HG02884 (cell line): ENCODE data around the gene DCAF8.

ENCODE experiments used
- ATAC-seq: cut with Tn5 transposase; IDR thresholded peaks from one replicate; pipeline ENCODE4 v1.9.1; 2021; ENCODE audit warnings: mild to moderate bottlenecking, moderate library complexity; ENCODE audit not compliant: unreplicated experiment

Gene DCAF8

DNA sequence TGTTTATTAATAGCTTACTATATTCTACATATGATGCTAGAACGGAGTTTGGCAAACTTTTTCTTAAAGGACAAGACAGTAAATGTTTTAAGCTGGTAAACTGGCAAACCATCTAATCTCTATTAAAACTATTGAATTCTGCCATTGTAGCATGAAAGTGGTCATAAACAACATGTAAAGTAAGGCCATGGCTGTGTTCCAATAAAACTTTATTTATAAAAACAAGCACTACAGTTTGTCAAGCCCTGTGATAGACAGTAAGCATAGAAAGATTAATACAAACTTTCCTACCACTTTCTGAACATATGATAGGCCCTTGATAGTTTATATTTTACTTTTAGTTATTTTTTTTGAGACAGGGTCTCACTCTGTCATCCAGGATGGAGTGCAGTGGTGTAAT is 34.8 kb downstream of the DCAF8 start:
- ATAC-seq = no peak

DNA sequence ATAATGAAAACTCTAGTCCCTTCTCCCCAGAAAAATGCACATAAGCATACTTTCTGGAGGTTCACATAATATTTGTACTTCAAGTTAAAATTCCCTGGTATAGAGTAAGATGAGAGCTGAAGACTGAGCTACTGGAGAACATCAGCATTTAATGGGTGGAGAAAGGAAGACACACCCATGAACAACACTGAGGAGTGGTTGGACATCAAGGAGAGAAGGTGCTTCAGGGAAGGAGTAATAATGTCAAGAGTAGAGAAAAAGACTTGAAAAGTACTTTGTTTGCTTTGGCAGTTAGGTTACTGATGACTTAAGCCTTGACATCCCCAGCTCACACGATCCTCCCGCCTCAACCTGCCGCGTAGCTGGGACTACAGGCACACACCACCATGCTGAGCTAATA is 35.3 kb downstream of the DCAF8 start:
- no peak for ATAC-seq

DNA sequence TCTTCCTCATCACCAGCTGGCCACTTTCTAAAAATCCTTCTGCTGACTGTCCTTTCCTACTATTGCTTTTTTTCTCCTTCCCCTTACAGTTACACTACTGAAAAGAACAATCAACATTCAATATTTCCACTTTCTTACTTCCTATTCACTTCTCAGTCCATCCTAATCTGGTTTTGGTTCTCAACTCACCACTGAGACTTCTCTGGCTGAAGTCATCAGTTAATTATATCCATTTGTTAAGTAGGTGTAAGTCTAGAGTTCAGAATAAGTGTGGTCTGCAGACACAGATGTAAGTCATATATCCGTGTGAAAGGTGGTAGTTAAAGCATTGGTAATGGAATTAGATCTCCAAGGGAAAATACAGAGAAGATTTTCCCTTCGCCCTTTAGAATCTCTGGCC is 35.7 kb downstream of the DCAF8 start:
- ATAC-seq = no peak

DNA sequence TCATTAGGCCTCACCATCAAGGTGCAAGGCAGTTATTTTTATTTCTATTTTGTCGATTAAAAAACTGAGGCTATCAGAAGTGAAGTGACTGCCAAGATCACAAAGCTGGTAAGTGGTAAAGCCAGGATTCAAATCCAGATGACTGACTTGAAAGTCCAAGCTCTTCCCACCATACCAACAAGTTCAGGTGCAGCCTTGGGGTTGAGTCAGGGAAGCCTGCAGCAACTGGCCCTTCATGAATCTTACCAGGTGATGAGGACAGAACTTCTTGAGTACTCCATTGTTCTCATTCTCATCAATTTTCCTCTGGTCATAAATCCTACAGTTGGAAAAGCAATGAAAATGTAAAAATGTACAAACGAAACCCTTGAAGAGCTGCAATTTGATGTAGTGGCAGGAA is 37.0 kb downstream of the DCAF8 start:
- ATAC-seq = no peak

DNA sequence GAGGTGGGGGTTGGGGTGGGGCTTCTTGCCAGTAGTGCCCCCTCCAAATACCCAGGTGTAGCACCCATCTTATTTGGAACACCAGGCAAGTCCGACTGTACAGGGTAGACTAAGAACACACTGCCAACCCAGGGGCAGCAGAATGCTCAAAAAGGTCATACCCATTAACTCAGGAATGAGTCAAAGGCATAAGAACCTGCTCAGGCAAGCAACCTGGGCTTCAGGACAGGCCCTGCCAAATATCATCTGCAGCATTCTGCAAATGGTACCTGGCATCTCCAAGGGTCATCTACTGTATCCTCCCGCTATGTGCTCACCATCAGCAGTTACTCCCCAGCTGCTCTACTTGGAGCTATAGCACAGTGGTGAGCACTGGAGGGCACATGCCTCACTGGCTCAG is 37.7 kb downstream of the DCAF8 start:
- no peak for ATAC-seq

DNA sequence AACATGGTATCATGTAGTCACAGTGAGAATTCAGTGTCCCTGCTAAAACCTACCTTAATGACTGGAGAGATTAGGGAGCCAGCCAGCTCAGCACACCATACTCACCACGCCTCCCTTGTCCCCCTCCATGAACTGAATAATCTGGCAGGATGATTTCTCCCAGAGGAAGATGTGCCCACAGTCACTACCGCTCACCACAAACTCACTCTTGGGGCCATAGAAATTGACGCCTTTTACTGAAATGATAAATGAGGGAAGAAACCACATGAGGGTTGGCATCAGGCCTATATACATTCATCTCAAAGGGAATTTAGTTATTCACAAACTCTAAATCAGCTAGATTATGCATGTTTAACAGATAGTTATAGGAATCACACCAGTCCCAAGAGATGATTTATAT is 39.8 kb downstream of the DCAF8 start:
- ATAC-seq = no peak

DNA sequence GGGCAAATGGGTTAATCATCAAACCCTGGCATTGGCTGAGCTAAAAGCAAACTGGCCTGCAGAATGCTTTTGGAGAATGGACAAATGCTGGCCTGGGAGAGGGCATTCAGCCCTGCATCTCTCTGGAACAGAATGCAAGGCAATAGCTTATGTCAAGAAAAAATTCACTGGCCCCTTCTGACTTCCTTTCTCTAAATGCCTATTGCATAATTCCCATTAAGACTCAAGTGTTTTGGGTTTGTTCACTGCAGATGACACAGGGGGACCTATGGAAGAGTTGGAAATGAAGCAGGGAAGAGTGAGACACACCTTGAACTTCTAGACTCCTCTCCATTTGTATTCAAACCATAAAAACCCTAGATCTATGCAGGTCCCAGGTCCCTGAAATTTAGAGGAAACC is 41.3 kb downstream of the DCAF8 start:
- no peak for ATAC-seq

DNA sequence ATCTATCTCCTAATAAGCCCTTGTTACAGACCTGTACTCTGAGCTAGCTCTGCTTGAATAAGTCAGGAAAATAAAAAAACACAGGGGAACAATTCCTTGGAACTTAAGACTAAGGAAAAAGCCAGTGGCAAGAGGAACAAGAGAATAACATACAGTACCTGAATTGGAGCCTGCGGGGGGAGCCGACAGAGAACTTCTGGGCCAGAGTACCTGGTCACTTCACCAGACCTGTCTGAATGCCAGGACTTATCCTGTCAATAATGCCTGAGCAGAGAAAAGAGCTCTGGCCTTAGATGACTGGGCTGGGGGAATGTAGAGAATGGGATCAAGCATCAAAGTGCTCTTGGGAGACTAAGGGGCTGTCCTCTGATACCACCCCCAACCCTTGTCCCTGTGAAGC is 42.0 kb downstream of the DCAF8 start:
- ATAC-seq = no peak

DNA sequence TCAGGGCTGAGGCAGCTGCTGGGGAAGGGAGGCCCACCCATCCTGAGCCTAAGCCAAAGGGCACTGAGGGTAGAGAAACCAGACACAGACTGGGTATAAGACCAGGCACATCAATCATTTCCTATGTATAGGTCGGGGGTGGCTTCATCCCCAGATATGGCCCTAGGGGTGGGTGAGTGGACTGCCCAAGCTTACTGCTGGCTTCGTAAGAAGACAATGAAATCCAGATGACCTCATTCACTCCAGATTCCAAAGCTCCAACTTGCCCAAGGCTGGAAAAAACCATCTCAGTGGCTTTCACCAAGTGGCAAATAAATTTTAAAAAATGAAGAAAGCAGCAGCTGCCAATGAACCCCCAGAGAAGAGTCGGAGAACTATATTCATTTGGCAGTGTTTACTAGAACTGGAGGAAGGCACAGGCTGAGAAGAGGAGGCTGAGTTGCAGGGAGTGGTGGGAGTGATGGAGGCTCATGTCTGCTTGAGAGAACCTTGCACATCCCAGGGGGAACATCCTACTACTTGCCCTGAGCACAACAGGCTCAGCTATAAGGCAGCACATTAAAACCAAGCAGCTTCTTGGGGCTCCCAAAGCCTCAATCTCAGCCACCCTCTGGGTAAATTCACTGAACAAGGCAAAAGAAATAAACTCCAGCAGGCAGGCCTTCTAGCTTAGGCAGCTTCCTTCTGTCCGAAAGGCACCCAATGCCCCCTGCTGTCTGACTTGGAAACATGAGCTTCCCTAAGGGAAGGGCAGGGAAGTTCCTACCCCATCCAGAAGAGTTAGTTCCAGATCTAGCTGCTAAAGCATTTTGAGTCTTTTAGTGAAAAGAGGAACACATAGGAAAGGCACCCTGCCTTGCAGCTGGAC is 43.1 kb downstream of the DCAF8 start:
- no peak for ATAC-seq

DNA sequence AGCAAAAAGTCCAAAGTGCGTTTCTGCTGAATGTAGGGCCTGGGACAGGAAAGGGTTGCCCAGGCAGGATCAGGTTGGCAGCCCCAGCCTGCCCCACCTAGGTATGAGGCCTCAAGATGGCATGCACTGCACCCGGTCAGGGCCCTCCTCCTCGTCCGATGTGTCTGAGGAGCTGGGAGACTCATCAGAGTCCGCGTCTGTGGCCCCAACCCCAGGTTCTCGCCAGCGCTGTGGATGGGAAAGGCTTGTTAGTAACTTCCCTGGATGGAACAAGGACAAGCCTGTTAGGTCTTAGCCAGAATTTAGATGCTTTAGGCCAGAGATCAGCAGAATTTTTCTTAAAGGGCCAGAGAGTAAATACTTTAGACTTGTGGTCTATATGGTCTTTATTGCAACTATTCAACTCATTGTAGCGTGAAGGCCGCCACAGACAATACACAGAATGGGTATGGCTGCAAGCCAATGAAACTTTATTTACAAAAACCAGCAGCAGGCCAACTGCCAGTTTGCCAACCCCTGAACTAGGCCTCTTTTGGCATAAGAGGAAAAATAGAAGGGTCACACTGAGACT is 44.8 kb downstream of the DCAF8 start:
- no peak for ATAC-seq

DNA sequence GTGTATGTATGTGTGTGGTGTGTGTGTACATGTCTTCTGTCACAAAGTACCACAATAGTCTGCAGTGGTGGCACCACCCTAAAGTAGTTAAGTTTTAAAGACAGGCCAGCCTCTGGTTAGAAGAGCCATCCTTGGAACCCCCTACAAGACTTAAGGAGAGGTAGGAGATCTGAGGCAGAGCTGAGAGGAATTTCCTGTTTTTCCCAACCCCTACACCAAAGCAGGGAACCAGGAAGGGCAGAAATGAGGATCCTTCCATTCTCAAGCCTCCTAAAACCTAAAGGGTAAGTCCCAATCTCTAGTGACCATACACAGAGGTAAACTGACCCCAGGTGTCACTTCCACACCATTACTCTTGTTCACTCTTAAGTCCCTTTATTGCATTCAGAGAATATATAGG is 46.0 kb downstream of the DCAF8 start:
- ATAC-seq = no peak

DNA sequence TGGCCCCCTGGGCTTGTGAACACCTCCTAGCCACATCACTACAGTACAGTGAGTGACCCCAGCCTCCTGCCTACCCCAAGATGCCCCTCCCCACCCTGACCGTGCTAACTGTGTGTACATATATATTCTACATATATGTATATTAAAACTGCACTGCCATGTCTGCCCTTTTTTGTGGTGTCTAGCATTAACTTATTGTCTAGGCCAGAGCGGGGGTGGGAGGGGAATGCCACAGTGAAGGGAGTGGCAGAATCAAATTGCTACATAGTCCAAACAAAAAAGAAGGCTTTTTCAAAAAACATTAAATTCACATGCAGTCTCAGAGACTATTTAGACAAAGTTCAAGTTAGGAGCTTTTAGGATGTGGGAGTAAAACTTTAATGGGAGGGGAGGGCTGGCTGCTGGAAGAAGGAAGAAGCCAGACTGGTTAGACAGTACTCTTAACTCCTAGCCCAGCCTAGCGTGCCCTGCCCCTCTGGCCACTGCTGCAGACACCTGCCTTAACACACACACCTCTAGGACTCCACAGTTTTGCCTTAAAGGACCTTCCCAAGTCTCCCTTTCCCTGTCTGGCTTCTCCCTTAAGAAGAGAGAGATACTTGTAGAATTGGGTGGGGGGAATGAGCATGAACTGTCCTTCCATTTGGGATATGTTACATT is 47.7 kb downstream of the DCAF8 start:
- no peak for ATAC-seq

DNA sequence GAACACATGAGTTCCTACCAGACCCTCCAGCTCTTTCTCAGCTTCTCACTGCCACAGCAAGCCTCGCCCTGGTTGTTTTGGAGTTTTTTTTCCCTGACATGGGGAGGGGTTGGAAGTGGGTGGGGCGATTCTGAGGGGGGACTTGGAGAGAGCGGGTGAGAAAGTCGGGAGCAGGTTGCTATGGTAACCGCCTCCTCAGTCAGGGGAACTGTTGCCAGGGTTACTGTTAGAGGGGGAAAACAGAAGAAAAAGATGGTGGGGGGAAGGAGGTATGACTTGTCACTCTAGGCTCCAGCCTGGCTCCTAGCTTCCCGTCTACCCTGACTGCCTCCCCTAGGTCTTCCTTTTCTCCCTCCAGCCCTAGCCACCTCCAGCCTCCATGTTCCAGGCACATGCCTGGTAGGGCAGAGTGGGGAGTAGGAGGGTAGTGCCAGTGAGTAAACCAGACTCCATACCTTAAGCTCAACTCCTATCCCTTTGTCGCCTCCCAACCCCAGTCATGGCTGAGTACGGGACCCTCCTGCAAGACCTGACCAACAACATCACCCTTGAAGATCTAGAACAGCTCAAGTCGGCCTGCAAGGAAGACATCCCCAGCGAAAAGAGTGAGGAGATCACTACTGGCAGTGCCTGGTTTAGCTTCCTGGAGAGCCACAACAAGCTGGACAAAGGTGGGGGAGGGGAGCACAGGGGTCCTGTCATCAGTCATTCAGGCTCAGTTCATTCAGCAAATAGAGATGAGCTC is 51.1 kb downstream of the DCAF8 start:
- ATAC-seq = no peak

DNA sequence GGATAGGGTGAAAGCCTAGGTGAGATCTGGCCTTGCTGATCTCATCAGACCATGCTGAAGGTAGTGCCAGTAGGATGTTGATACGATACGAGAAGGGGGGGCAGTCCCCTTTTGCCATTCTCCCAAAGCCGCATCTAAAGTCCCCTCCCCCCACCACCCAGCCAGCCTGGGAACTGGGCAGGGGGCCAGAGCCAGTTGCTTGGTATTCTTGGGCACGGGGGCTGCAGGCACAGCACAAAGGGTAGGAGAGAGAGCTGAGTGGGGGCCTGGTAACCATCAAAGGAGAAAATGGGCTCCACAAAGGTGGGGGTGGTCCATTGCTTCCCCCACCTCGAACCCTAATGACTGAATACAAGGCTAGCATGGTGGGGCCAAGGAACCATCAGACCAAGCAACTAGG is 51.8 kb downstream of the DCAF8 start:
- ATAC-seq = no peak

DNA sequence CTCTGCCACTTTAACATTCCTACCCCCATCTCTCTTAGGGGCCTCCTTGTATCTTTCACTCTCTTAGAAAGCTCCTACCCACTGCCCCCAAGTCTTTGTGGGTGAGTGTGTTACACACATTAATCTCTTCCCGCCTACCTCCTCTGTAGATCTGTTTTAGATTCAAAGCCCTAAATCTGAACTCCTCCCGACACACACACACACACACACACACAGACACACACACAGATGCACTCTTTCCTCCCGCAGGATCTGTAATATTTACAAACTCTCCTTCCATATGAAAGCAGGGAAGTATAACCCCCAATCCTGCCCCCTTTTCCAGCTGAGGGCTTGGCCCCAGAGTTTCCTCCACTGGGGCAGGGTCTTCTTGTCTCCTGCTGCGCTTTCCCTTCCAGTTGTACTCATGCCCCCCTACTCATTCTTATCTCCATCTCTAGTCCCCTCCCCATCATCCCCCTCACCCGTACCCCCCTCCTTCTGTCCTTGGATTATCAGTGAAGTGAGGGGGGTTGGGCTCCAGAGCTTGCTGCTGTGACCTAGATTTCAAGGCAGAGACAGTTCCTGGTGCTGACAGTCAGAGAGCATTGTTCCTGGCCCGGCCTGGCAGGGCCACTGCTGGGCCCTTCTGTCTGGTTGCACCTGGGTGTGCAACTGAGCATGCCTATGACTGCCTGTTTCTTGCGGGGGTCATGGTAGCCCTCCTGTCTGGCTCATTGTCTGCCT is 52.9 kb downstream of the DCAF8 start:
- ATAC-seq = no peak

DNA sequence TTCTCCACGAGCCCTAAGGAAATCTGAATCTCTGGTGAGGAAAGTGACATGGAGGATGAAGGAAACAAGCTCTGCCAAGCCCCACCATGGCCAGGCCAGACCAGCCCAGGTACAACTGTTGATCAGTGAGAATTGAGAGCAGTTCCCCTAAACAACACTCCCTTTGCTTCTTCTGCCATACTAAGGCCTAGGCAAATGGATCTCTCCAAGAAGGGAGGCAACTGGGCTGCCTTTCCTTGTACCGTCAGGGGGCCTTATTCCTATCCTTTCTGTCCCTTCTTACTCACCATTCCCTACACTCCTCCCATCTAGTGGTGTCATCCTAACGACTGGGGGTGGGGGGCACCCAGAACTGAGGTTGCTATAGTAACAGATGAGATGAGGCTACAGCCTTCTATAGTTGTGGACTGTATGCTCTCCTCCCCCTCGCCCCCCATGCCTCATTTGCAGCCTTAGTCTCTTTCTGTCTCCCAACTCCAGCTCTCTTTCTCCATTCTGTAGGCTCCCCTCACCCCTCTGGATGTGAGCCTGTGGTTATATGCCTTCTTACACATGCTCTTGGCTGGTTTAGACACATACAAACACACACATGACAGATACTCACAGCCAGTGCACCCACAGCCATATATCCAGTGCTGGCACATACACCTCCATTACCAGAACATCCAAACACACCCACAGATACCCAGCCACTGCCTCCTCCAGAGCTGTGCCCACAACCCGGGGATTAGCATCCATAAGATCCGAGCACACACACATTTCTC is 53.6 kb downstream of the DCAF8 start:
- no peak for ATAC-seq

DNA sequence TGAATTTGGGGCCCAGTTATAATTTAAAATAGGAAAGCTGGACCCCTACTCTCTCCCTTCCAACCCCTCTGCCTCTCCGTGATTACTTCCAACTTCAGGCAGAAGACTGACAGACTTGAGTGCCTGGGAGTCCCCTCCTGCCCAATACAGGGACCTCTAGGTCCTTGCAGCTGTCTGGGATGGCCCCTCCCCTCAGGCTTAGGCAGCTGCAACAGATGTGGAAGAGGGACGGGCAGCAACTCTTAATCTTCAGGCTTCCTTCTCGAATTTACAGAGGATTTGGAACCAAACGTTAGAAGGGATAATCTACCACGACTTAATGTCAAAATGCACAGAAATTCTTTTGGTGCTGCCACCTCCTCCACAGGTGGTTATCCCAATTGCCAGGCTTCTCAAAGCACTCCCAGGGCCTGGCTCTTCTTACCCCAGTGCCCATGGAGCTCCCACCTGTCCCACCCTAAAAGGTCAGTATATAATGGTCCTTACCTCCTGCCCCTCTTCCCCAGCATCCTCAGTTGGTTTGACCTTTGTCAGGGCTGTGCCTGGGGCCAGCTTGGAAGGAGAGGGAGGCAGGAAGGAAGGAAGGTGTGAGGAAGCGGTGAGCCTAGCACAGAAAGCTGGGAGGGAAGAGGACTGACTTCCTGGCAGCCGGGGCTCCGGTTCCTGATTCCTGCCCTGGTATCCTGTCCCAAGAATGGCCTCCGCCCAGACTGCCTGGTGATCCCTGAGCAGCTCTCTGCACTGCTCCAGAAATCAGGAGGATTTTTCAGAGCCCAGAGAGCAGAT is 54.4 kb downstream of the DCAF8 start:
- no peak for ATAC-seq

DNA sequence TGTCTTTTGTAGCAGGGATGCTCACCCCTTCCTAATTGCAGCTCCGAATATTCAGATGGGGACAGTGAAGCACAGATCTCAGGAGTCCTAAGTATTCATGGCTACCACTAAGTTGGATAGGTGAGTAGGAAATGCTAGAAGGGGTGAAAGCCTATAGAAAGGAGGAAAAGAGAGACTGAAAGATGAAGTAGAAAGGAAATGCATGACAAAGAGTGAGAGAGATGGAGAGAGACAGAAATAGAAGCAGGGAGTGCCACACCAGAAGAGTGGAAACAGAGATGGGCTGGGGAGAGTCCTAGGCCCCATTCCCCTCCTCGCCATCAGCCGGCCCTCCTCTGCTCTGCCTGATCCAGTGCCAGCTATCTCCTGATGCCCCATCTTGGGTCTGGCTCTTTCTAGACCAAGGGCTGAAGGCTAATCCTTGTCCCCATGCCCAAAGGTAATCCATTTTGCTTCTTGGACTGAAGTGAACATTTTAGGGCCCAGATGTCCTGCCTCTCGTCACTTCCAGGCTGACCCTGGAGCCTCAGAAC is 55.2 kb downstream of the DCAF8 start:
- ATAC-seq = no peak
